Keratinocyte (primary cell): ENCODE data around the gene GRK5.

Experiments used
- EZH2 ChIP-seq: IDR thresholded peaks from one replicate; pipeline ENCODE4 v1.6.1; 2012; ENCODE audit warnings: inconsistent platforms, mild to moderate bottlenecking, low read length, moderate library complexity
- TF ChIP-seq, protein P1 (sequence below), 3 experiments: IDR thresholded peaks in 1 of 3; conservative IDR thresholded peaks in 1 of 3; optimal IDR thresholded peaks in 1 of 3; 2 replicates in 2 of 3; 3 replicates in 1 of 3; pipeline versions ENCODE3 to v1.5.1; 2011; ENCODE audit warnings: low read length in 3 of 3, mild to moderate bottlenecking in 3 of 3, moderate library complexity in 2 of 3, control low read depth in 1 of 3, inconsistent platforms in 1 of 3; ENCODE audit not compliant: insufficient read depth in 2 of 3; ENCODE audit errors: extremely low read depth in 1 of 3

DNA sequence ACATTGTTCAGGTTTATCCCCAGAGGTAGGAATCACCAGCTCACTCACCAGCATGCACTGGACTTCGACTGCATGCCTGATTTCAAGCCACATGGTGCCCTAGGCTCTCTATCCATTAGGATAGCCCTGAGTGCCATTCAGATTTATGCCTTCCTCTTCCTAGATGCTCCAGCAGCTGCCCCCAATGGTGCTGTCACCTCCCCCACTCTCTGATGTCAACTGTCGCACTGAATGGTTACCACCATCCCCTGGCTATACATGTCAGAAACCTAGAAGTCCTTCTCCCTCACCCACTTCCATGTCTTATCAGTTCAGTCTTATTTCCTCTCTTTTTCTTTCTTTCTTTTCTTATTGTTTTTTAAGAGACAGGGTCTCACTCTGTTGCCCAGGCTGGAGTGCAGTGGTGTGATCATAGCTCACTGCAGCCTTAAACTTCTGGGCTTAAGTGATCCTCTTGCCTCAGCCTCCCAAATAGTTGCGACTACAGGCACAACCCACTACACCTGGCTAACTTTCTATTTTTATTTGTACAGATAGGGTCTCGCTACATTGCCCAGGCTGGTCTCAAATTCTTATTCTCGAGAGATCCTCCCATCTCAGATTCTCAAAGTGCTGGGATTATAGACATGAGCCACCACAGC, 44.8 kb upstream of the GRK5 start:
- TF ChIP-seq, protein P1, sequence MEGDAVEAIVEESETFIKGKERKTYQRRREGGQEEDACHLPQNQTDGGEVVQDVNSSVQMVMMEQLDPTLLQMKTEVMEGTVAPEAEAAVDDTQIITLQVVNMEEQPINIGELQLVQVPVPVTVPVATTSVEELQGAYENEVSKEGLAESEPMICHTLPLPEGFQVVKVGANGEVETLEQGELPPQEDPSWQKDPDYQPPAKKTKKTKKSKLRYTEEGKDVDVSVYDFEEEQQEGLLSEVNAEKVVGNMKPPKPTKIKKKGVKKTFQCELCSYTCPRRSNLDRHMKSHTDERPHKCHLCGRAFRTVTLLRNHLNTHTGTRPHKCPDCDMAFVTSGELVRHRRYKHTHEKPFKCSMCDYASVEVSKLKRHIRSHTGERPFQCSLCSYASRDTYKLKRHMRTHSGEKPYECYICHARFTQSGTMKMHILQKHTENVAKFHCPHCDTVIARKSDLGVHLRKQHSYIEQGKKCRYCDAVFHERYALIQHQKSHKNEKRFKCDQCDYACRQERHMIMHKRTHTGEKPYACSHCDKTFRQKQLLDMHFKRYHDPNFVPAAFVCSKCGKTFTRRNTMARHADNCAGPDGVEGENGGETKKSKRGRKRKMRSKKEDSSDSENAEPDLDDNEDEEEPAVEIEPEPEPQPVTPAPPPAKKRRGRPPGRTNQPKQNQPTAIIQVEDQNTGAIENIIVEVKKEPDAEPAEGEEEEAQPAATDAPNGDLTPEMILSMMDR (optimal IDR thresholded peaks at IDR 0.05 in 1 of 3, IDR thresholded peaks at IDR 0.05 in 1 of 3, conservative IDR thresholded peaks at IDR 0.05 in 1 of 3; ENCODE audit: extremely low read depth in 1 of 3, insufficient read depth in 2 of 3, low read length in 3 of 3) = no peak
- TF ChIP-seq EZH2 = no peak
